Measurements from ENCODE around the gene ARRDC4.

Gene ARRDC4

GRCh38 chr15:97976766-97977503 lies 16.4 kb downstream of the ARRDC4 start:
- H3K4me3 ChIP-seq (replicated peaks in 1 of 2; ENCODE audit: low read depth in 2 of 2, low read length in 2 of 2), result no peak overlapping the region
- no peak for DNase-seq (ENCODE audit: low read depth in 2 of 2)
- no peak for TF ChIP-seq CTCF (IDR thresholded peaks at IDR 0.05; ENCODE audit: low read depth, low read length)

DNA sequence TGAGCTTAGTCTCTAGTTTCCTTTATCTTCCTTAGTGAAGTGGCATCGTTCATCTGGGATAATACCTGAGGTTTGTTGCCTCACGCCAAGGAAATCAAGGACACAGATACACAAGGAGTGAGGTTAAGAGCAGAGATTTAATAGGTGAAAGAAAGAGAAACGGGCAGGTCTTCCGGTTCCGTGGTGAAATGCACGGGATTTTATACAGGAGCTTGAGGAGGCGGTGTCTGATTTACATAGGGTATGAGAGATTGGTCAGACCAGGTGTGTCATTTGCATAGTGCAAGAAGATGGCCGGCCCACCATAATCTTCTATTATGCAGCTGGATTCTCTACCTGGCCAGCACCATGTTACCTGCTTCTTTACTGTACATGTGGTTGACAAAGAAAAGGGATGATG lies 17.2 kb downstream of the ARRDC4 start:
- no peak for TF ChIP-seq CTCF (IDR thresholded peaks at IDR 0.05; ENCODE audit: low read depth, low read length)
- no peak overlapping the region for H3K4me3 ChIP-seq (replicated peaks in 1 of 2; ENCODE audit: low read depth in 2 of 2, low read length in 2 of 2)
- no peak for DNase-seq (ENCODE audit: low read depth in 2 of 2)

DNA sequence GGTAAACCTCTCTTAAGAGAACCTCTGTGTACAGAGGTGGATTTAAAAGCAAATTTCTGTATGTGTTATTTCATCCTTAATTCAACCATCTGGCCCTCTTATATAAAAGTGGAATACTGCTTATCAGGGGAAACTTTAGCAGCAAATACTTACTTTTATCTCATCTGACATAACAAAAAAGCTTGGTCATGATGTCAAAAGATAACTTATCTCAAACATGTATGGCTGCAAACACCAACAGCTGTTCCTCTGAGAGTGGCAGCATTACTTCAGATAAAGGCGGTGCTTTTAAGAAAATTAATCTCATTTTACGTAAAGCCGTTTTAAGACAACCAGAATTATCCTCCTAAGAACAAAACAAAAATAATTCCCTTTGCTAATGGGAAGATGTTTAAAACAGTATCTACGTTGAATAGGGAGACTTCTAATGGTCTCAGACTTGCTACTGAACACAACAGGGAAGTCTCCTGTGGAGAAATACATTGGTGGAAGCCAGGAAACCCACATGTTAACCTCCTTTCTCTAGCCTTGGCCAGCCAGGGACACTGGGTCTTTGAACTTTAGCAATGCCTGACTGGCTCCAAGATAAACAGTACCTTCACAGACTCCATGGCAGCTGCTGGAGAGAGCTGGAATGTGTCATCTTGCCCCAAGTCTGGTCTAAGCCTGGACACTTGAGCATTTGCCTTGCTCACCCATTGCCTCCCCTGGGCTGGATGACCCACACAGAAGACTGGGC lies 18.1 kb downstream of the ARRDC4 start:
- no peak for TF ChIP-seq CTCF (IDR thresholded peaks at IDR 0.05; ENCODE audit: low read depth, low read length)
- DNase-seq (ENCODE audit: low read depth in 2 of 2), result peak; percentile 22 to 28
- no peak overlapping the region for H3K4me3 ChIP-seq (replicated peaks in 1 of 2; ENCODE audit: low read depth in 2 of 2, low read length in 2 of 2)

DNA sequence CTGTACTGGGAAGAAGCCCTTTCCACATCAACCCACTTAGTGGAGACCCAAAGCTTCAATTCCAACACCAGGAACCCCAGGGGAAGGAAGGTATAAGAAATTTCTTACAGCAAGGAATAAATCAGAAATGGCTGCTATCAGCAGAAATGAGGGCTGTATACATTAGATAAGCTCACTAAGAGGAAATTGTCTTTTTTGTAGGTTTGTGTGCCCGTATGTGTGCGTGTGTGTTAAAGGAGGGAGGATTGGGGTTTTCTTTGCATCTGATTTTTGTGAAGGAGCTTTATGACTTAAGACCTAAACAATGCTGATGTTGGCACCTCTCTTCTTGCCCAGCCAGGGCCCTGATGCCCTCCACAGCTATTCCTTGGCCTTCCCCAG lies 18.6 kb downstream of the ARRDC4 start:
- H3K4me3 ChIP-seq (replicated peaks in 1 of 2; ENCODE audit: low read depth in 2 of 2, low read length in 2 of 2), result no peak overlapping the region
- no peak for TF ChIP-seq CTCF (IDR thresholded peaks at IDR 0.05; ENCODE audit: low read depth, low read length)
- DNase-seq (ENCODE audit: low read depth in 2 of 2), result no peak

DNA sequence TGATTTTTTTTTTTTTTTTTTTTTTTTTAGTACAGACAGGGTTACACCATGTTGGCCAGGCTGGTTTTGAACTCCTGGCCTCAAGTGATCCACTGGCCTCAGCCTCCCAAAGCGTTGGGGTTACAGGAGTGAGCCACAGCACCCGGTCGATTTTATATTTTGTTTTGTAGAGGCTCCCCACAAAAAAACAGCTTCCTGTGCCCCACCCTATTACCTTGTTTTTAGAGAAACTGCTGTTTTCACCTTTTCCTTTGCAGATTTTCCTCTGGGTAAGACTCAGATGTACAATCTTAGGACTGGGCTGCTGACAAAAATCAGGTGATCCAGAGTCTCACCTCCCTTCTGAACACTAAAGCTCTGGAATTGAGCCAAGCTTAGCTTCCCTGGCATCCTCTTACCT lies 20.6 kb downstream of the ARRDC4 start:
- no peak overlapping the region for H3K4me3 ChIP-seq (replicated peaks in 1 of 2; ENCODE audit: low read depth in 2 of 2, low read length in 2 of 2)
- no peak for DNase-seq (ENCODE audit: low read depth in 2 of 2)
- no peak for TF ChIP-seq CTCF (IDR thresholded peaks at IDR 0.05; ENCODE audit: low read depth, low read length)

DNA sequence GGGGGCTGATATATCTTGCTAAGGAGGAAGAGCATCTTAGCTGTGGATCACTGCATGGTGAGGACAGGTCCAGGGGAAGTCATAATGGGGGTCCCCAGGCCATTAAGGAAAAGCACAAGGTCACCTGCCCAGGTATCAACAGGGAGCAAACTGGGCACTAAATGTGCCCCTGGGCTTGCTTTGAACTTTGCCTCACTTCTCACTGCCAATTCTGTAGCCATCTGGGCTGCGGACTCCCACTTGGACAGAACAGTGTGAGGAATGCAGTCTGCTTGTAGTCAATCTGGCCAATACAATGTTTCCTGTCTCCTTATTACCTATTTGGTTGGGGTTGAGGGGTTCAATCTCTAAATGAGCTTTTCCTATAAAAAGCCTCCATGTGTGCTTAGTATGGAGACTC lies 21.3 kb downstream of the ARRDC4 start:
- DNase-seq (ENCODE audit: low read depth in 2 of 2), result no peak
- no peak for TF ChIP-seq CTCF (IDR thresholded peaks at IDR 0.05; ENCODE audit: low read depth, low read length)
- no peak overlapping the region for H3K4me3 ChIP-seq (replicated peaks in 1 of 2; ENCODE audit: low read depth in 2 of 2, low read length in 2 of 2)

Measured in cardiac fibroblast (primary cell).